ENCODE data around the gene ITFG1. TPM values are rescaled to one million over a fixed set of nuclear protein-coding genes. Genes with fewer than 3 reads are reported as not detected.
A peak's percentile ranks its signal among the peaks of the same experiment; 100 is the strongest.

ITFG1 gene
- total and polyA plus RNA-seq, 2 of the 13 experiments (the other 11 are each of a cell fraction or from before 2014, with no cell fraction given): 74.5 to 150 TPM

GRCh38 chr16:47492428-47493377 lies 31.8 kb upstream of the ITFG1 start (continued):
- TF ChIP-seq ZBTB39 (CRISPR knock-in tag; IDR thresholded peaks at IDR 0.05) (0 out of 2 replicates have a peak, but pooled peaks have one; percentile 46), NBN (conservative IDR thresholded peaks at IDR 0.05) (no peak), KDM3A (CRISPR knock-in tag; IDR thresholded peaks at IDR 0.05; ENCODE audit: low read depth) (peak; percentile 43; the same call in 1 of the 2 replicates), CC2D1A (CRISPR knock-in tag; IDR thresholded peaks at IDR 0.05) (no peak), SOX6 (IDR thresholded peaks at IDR 0.05) (no peak), SOX6 (CRISPR knock-in tag; IDR thresholded peaks at IDR 0.05) (peak; percentile 55), HMG20A (CRISPR knock-in tag; IDR thresholded peaks at IDR 0.05; ENCODE audit: borderline replicate concordance) (peak; percentile 56; the same call in 1 of the 2 replicates), ZNF362 (CRISPR knock-in tag; IDR thresholded peaks at IDR 0.05; ENCODE audit: borderline replicate concordance) (0 out of 2 replicates have a peak, but pooled peaks have one; percentile 22), CBFB (CRISPR knock-in tag; IDR thresholded peaks at IDR 0.05) (0 out of 2 replicates have a peak, but pooled peaks have one; percentile 29), U2AF2 (IDR thresholded peaks at IDR 0.05; ENCODE audit: low read depth, low read length) (no peak), THAP11 (CRISPR knock-in tag; IDR thresholded peaks at IDR 0.05) (peak; percentile 62), BCL3 (CRISPR knock-in tag; IDR thresholded peaks at IDR 0.05) (no peak; the same call in 1 of the 2 replicates), PHB2 (IDR thresholded peaks at IDR 0.05; ENCODE audit: partially characterized antibody) (no peak), GATA4 (IDR thresholded peaks at IDR 0.05; ENCODE audit: borderline replicate concordance, low read depth) (no peak), ZNF253 (CRISPR knock-in tag; IDR thresholded peaks at IDR 0.05; ENCODE audit: borderline replicate concordance) (no peak), ZNF790 (CRISPR knock-in tag; IDR thresholded peaks at IDR 0.05; ENCODE audit: borderline replicate concordance) (no peak), ZFYVE20 (CRISPR knock-in tag; IDR thresholded peaks at IDR 0.05; ENCODE audit: borderline replicate concordance, low read depth) (no peak), ZBTB26 (CRISPR knock-in tag; IDR thresholded peaks at IDR 0.05; ENCODE audit: borderline replicate concordance) (0 out of 2 replicates have a peak, but pooled peaks have one; percentile 42), NFKBIZ (CRISPR knock-in tag; IDR thresholded peaks at IDR 0.05) (peak; percentile 32; the same call in 1 of the 2 replicates), ZNF143 (CRISPR knock-in tag; IDR thresholded peaks at IDR 0.05) (no peak), KLF15 (CRISPR knock-in tag; IDR thresholded peaks at IDR 0.05; ENCODE audit: borderline replicate concordance) (no peak)
- TF ChIP-seq, protein P1, sequence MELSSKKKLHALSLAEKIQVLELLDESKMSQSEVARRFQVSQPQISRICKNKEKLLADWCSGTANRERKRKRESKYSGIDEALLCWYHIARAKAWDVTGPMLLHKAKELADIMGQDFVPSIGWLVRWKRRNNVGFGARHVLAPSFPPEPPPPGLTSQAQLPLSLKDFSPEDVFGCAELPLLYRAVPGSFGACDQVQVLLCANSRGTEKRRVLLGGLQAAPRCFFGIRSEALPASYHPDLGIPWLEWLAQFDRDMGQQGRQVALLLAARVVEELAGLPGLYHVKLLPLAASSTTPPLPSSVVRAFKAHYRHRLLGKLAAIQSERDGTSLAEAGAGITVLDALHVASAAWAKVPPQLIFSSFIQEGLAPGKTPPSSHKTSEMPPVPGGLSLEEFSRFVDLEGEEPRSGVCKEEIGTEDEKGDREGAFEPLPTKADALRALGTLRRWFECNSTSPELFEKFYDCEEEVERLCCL (CRISPR knock-in tag; IDR thresholded peaks at IDR 0.05; ENCODE audit: borderline replicate concordance): no peak

All from HepG2 (cell line).